Measurements from ENCODE around the gene LEF1. TPM values are rescaled to one million over a fixed set of nuclear protein-coding genes. Genes with fewer than 3 reads are reported as not detected.

The LEF1 gene
- total RNA-seq, 1 donor from 2014 or later, result 1.7 TPM

DNA sequence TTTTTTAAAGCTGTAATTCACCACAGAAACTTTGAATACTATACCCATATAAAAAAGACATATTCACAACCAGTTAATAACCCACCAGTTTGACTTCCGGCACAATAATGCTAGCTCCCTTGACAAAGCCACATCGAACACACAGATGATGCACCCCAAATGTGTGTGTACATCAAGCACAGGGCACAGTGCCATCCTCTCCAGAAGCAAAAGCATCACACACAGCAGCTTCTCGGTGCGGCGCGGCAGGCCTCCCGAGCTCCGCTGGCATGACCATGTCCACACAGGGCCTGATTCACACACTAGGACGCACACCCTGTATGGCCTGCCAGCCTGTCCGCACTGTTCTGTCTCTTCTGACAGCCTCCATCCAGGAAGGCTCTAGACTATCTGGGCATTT, 88.0 kb downstream of the LEF1 start:
- TF ChIP-seq, protein P1, sequence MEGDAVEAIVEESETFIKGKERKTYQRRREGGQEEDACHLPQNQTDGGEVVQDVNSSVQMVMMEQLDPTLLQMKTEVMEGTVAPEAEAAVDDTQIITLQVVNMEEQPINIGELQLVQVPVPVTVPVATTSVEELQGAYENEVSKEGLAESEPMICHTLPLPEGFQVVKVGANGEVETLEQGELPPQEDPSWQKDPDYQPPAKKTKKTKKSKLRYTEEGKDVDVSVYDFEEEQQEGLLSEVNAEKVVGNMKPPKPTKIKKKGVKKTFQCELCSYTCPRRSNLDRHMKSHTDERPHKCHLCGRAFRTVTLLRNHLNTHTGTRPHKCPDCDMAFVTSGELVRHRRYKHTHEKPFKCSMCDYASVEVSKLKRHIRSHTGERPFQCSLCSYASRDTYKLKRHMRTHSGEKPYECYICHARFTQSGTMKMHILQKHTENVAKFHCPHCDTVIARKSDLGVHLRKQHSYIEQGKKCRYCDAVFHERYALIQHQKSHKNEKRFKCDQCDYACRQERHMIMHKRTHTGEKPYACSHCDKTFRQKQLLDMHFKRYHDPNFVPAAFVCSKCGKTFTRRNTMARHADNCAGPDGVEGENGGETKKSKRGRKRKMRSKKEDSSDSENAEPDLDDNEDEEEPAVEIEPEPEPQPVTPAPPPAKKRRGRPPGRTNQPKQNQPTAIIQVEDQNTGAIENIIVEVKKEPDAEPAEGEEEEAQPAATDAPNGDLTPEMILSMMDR (IDR thresholded peaks at IDR 0.05), result no peak
- no peaks in the 10 kb centered on the region for H3K36me3 Mint-ChIP-seq (ENCODE audit: unreplicated experiment)
- no peaks in the 10 kb centered on the region for H3K9me3 Mint-ChIP-seq (ENCODE audit: unreplicated experiment)
- no peak for DNase-seq (ENCODE audit: extremely low spot score, unreplicated experiment)
- no peak overlapping the region for H3K4me3 Mint-ChIP-seq (ENCODE audit: unreplicated experiment)
- peaks cover 5% of the 10 kb centered on the region for H3K27me3 Mint-ChIP-seq (ENCODE audit: unreplicated experiment)
- no peak overlapping the region for H3K27ac Mint-ChIP-seq (ENCODE audit: unreplicated experiment)
- H3K4me1 Mint-ChIP-seq (ENCODE audit: unreplicated experiment), result no peaks in the 10 kb centered on the region

DNA sequence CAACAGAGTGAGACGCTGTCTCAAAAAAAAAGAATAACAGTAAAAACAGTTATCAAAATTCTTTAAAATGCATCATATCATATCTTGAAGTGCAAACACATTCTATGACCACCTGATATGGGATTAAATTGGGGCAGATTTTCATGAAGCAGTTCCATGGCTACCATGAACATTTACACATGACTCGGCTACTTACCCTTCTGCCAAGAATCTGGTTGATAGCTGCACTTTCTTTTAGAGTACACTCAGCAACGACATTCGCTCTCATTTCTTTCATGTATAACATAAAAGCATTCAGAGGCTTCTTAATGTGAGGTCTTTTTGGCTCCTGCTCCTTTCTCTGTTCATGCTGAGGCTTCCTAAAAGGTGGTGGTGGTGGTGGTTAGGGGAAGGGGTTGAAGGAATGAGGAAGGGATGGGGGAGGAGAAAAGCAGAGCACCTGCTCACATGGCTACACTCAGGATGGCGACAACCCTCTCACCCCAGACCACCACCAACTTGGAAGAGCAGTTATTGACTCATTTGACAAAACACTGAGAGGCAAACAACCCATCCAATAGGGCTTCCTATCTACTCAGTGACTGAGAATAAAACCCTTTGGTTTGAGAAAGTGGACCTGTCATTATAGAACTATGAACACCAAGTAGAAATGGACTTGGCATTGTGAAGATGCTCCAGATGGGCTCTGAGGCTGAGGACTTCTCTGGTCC, 90.6 kb downstream of the LEF1 start:
- H3K36me3 Mint-ChIP-seq (ENCODE audit: unreplicated experiment), result no peaks in the 10 kb centered on the region
- no peaks in the 10 kb centered on the region for H3K9me3 Mint-ChIP-seq (ENCODE audit: unreplicated experiment)
- peaks cover 5% of the 10 kb centered on the region for H3K27me3 Mint-ChIP-seq (ENCODE audit: unreplicated experiment)
- DNase-seq (ENCODE audit: extremely low spot score, unreplicated experiment), result no peak
- TF ChIP-seq, protein P1 (IDR thresholded peaks at IDR 0.05), result no peak
- H3K4me1 Mint-ChIP-seq (ENCODE audit: unreplicated experiment), result no peaks in the 10 kb centered on the region
- no peak overlapping the region for H3K4me3 Mint-ChIP-seq (ENCODE audit: unreplicated experiment)
- H3K27ac Mint-ChIP-seq (ENCODE audit: unreplicated experiment), result no peak overlapping the region

DNA sequence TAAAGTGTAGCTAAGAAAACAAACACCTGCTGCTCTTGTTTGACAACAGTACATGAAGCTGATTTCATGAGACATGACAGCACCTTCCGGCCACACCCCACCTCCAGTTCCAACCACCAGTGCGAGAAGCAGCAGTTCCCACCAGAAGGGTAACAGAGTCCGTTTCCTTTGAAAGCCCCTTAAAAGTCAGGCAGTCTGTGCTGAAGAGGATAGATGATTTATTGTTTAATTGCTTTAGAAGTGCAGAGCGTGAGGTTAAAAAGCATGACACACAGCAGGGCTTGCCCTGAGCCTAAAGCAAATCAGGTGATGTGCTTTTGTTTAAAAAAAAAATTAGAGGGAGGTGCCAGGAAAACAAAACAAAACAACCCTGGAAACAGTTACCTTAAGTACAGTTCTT, 96.4 kb downstream of the LEF1 start:
- H3K27me3 Mint-ChIP-seq (ENCODE audit: unreplicated experiment), result peaks cover 6% of the 10 kb centered on the region
- H3K9me3 Mint-ChIP-seq (ENCODE audit: unreplicated experiment), result no peaks in the 10 kb centered on the region
- H3K27ac Mint-ChIP-seq (ENCODE audit: unreplicated experiment), result no peak overlapping the region
- H3K4me1 Mint-ChIP-seq (ENCODE audit: unreplicated experiment), result peaks cover 16% of the 10 kb centered on the region
- no peak for DNase-seq (ENCODE audit: extremely low spot score, unreplicated experiment)
- TF ChIP-seq, protein P1 (IDR thresholded peaks at IDR 0.05), result no peak
- H3K36me3 Mint-ChIP-seq (ENCODE audit: unreplicated experiment), result no peaks in the 10 kb centered on the region
- no peak overlapping the region for H3K4me3 Mint-ChIP-seq (ENCODE audit: unreplicated experiment)

DNA sequence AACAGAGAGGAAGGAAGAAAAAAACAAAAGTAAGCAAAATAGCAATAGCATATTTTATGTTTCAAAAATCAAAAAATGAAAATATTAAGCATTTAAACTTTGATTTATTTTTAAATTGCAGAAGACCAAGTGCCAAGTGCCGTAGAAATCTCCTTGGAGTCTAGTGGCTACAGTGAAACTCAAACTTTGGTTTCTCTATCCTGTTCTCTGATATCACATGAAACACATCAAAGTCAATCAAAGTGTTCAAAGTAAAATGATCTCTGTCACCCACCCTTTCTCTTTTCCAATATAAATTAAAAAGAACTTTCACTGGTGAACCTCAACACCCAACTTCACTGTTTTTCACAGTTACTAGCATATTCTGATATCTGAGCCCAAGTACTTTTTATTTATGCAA, 98.0 kb downstream of the LEF1 start:
- Mint-ChIP-seq H3K4me1 (ENCODE audit: unreplicated experiment) (peaks cover 16% of the 10 kb centered on the region), H3K36me3 (ENCODE audit: unreplicated experiment) (no peaks in the 10 kb centered on the region), H3K9me3 (ENCODE audit: unreplicated experiment) (no peaks in the 10 kb centered on the region), H3K27ac (ENCODE audit: unreplicated experiment) (no peak overlapping the region), H3K4me3 (ENCODE audit: unreplicated experiment) (no peak overlapping the region), H3K27me3 (ENCODE audit: unreplicated experiment) (peaks cover 6% of the 10 kb centered on the region)
- TF ChIP-seq, protein P1 (IDR thresholded peaks at IDR 0.05), result no peak
- DNase-seq (ENCODE audit: extremely low spot score, unreplicated experiment), result no peak

DNA sequence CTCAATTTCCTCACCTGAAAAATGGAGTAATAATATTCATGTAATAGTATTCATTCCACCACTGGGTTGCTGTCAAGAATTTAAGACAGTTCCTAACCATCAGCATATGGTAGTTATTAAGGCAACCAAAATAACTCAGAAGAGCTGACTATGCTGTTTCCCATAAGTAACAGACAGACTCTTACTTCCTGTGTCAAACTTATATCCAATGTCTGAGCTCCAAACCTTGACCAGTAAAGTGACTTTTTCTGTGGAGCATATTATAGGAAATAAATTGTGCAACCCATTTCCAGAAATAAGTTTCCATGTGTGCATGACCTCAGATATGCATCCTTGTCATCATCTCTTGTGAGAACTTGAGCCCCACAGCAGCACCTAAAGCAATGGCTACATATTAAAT, 100.3 kb downstream of the LEF1 start:
- peaks cover 6% of the 10 kb centered on the region for H3K27me3 Mint-ChIP-seq (ENCODE audit: unreplicated experiment)
- no peak overlapping the region for H3K4me3 Mint-ChIP-seq (ENCODE audit: unreplicated experiment)
- H3K36me3 Mint-ChIP-seq (ENCODE audit: unreplicated experiment), result no peaks in the 10 kb centered on the region
- no peaks in the 10 kb centered on the region for H3K9me3 Mint-ChIP-seq (ENCODE audit: unreplicated experiment)
- TF ChIP-seq, protein P1 (IDR thresholded peaks at IDR 0.05), result no peak
- peaks cover 16% of the 10 kb centered on the region for H3K4me1 Mint-ChIP-seq (ENCODE audit: unreplicated experiment)
- peak overlapping the region; percentile 24 for H3K27ac Mint-ChIP-seq (ENCODE audit: unreplicated experiment)
- DNase-seq (ENCODE audit: extremely low spot score, unreplicated experiment), result no peak
